Measurements from ENCODE around the gene TSPEAR.

- TF ChIP-seq, protein P1, sequence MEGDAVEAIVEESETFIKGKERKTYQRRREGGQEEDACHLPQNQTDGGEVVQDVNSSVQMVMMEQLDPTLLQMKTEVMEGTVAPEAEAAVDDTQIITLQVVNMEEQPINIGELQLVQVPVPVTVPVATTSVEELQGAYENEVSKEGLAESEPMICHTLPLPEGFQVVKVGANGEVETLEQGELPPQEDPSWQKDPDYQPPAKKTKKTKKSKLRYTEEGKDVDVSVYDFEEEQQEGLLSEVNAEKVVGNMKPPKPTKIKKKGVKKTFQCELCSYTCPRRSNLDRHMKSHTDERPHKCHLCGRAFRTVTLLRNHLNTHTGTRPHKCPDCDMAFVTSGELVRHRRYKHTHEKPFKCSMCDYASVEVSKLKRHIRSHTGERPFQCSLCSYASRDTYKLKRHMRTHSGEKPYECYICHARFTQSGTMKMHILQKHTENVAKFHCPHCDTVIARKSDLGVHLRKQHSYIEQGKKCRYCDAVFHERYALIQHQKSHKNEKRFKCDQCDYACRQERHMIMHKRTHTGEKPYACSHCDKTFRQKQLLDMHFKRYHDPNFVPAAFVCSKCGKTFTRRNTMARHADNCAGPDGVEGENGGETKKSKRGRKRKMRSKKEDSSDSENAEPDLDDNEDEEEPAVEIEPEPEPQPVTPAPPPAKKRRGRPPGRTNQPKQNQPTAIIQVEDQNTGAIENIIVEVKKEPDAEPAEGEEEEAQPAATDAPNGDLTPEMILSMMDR (conservative IDR thresholded peaks at IDR 0.05; ENCODE audit: low read length) = peak; percentile 60
- no peak for TF ChIP-seq EZH2phosphoT487 (IDR thresholded peaks at IDR 0.05; ENCODE audit: borderline replicate concordance, low read depth, low read length)
Observed at GRCh38 chr21:44489962-44490361, 221.4 kb downstream of the TSPEAR start.

Measured in OCI-LY7 (cell line).